B cell (primary cell): ENCODE results near the gene AHCY.

ENCODE experiments used
- CTCF ChIP-seq: fragments of 200-600 bp; IDR thresholded peaks from one replicate; pipeline ENCODE4 v1.8.0; 2022; ENCODE audit warnings: antibody characterized with exemption, mild to moderate bottlenecking
- EZH2 ChIP-seq: IDR thresholded peaks from 2 replicates; pipeline ENCODE4 v1.6.1; 2012; ENCODE audit warnings: borderline replicate concordance, low read depth, mild to moderate bottlenecking, moderate library complexity, low read length; ENCODE audit not compliant: insufficient read depth, poor library complexity, severe bottlenecking

DNA sequence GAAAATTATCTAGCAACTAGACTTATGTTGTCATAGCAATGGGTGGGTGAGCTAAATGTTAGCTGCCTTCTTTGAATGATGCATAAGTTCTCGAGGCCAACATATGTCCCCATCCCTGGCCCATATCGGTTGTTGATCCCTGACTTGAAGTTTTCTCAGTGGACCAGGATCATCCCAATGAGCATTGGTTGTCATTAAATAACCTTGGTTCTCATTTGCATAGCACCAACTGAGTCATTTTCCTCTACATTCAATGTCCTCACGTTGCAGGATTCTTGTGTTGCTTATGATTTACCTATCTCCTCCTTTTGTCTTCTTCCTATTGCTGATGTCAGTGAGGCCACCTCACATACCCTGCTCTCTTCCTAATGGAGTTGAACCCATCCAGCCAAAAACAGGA lies 12.1 kb upstream of the AHCY start:
- TF ChIP-seq CTCF (no peak), EZH2 (no peak)
